DMS153 treated with DMSO at 0.1 percent for 48 hours (cell line): ENCODE measurements around the gene POLA1.

ENCODE experiments used
- DNase-seq: peaks from one replicate; lab custom pipeline; 2025; ENCODE audit not compliant: unreplicated experiment; lab: John Stamatoyannopoulos, UW

Gene POLA1

GRCh38 chrX:24684048-24684447 lies 9.7 kb upstream of the POLA1 start:
- no peak for DNase-seq

- no peak for DNase-seq
These were observed 1.4 kb upstream of the POLA1 start for GRCh38 chrX:24692305-24692704.

GRCh38 chrX:24694825-24695224 lies 1.1 kb downstream of the POLA1 start:
- no peak for DNase-seq

- no peak for DNase-seq
These were observed 2.6 kb downstream of the POLA1 start for GRCh38 chrX:24696294-24696693.

- DNase-seq = no peak
These were observed 8.9 kb downstream of the POLA1 start for GRCh38 chrX:24702362-24703184.

GRCh38 chrX:24703185-24703494 lies 9.4 kb downstream of the POLA1 start:
- no peak for DNase-seq

- no peak for DNase-seq
These were observed 25.1 kb downstream of the POLA1 start for GRCh38 chrX:24718771-24719170.

GRCh38 chrX:24720036-24720435 lies 26.3 kb downstream of the POLA1 start:
- no peak for DNase-seq

- no peak for DNase-seq
These were observed 34.8 kb downstream of the POLA1 start for GRCh38 chrX:24728530-24728929.

GRCh38 chrX:24732766-24733500 lies 39.2 kb downstream of the POLA1 start:
- DNase-seq = no peak

GRCh38 chrX:24741330-24741729 lies 47.6 kb downstream of the POLA1 start:
- DNase-seq = no peak

GRCh38 chrX:24748196-24748595 lies 54.5 kb downstream of the POLA1 start:
- no peak for DNase-seq

- DNase-seq = no peak
These were observed 66.1 kb downstream of the POLA1 start for GRCh38 chrX:24759786-24760185.

GRCh38 chrX:24760363-24761000 lies 66.8 kb downstream of the POLA1 start:
- no peak for DNase-seq

GRCh38 chrX:24761306-24761705 lies 67.6 kb downstream of the POLA1 start:
- DNase-seq = no peak

- no peak for DNase-seq
These were observed 70.3 kb downstream of the POLA1 start for GRCh38 chrX:24763989-24764388.

- DNase-seq = no peak
These were observed 73.8 kb downstream of the POLA1 start for GRCh38 chrX:24767557-24767956.

- no peak for DNase-seq
These were observed 74.8 kb downstream of the POLA1 start for GRCh38 chrX:24768556-24768955.

- no peak for DNase-seq
These were observed 80.9 kb downstream of the POLA1 start for GRCh38 chrX:24774650-24775049.

GRCh38 chrX:24775891-24776290 lies 82.2 kb downstream of the POLA1 start:
- no peak for DNase-seq

- DNase-seq = no peak
These were observed 83.9 kb downstream of the POLA1 start for GRCh38 chrX:24777660-24778059.

- DNase-seq = no peak
These were observed 88.3 kb downstream of the POLA1 start for GRCh38 chrX:24782011-24782410.
